IPS DF 6.9 (cell line): ENCODE results near the gene AVPR1B.
"Not testable (repeated sequence)": the region's sequence is repeated elsewhere in the genome, so short reads cannot be mapped to it uniquely, and the experiment has no call there.

ENCODE experiments used
- DNase-seq: peaks from one replicate; pipeline ENCODE4 v3.0.0-alpha.2; 2013; ENCODE audit warnings: low read depth, low spot score
- H3K27ac ChIP-seq: one replicate; pipeline ENCODE4 v1.5.1; 2013; ENCODE audit warnings: low read length, control low read depth
- H3K27me3 ChIP-seq: 2 replicates; pipeline ENCODE4 v1.6.1; 2013; ENCODE audit warnings: mild to moderate bottlenecking, low read length; ENCODE audit not compliant: control insufficient read depth, insufficient read depth
- H3K36me3 ChIP-seq: 2 replicates; pipeline ENCODE4 v1.6.1; 2013; ENCODE audit warnings: low read length; ENCODE audit not compliant: control insufficient read depth, insufficient read depth
- H3K4me1 ChIP-seq: 2 replicates; pipeline ENCODE4 v1.6.1; 2013; ENCODE audit warnings: low read length; ENCODE audit not compliant: control insufficient read depth, insufficient read depth
- H3K4me3 ChIP-seq: 2 replicates; pipeline ENCODE4 v1.5.1; 2013; ENCODE audit warnings: mild to moderate bottlenecking, low read length
- H3K9me3 ChIP-seq: 2 replicates; pipeline ENCODE4 v1.6.1; 2013; ENCODE audit warnings: low read length, inconsistent platforms; ENCODE audit not compliant: control insufficient read depth, insufficient read depth
- WGBS: extraction: QIAGEN DNeasy Blood & Tissue Kit; methylation state at CpG from one replicate; pipeline ENCODE4 v1.1.7; 2013; ENCODE audit warnings: mixed read lengths, missing lambda C conversion rate; ENCODE audit not compliant: insufficient read length, insufficient coverage; 5-methylcytosine and 5-hydroxymethylcytosine counted together

AVPR1B gene

GRCh38 chr1:206065547-206066145 is 51.5 kb downstream of the AVPR1B start:
- no CpG with 5 or more reads among the region's 4 CpGs for WGBS
- H3K4me1 ChIP-seq = no peaks in the 10 kb centered on the region; the same call in 1 of the 2 replicates

DNA sequence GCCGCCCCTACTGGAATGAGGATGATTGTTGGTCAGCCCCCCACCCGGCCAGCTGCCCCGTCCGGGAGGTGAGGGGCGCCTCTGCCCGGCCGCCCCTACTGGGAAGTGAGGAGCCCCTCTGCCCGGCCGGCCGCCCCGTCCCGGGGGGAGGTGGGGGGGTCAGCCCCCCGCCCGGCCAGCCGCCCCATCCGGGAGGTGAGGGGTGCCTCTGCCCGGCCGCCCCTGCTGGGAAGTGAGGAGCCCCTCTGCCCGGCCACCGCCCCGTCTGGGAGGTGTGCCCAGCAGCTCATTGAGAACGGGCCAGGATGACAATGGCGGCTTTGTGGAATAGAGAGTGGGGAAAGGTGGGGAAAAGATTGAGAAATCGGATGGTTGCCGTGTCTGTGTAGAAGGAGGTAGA is 52.7 kb downstream of the AVPR1B start:
- WGBS = no CpG with 5 or more reads among the region's 25 CpGs
- H3K27me3 ChIP-seq, DNase-seq, H3K9me3 ChIP-seq, H3K36me3 ChIP-seq, H3K4me1 ChIP-seq, H3K4me3 ChIP-seq, H3K27ac ChIP-seq: not testable (repeated sequence)

More at GRCh38 chr1:206065547-206066145, 51.5 kb downstream of the AVPR1B start:
- H3K9me3 ChIP-seq = no peaks in the 10 kb centered on the region
- H3K27ac ChIP-seq = no peak overlapping the region
- no peaks in the 10 kb centered on the region for H3K36me3 ChIP-seq
- no peak overlapping the region for H3K4me3 ChIP-seq
- DNase-seq = no peak
- no peaks in the 10 kb centered on the region for H3K27me3 ChIP-seq

GRCh38 chr1:206064001-206064400 is 53.2 kb downstream of the AVPR1B start:
- not testable (repeated sequence) for H3K27ac ChIP-seq, H3K4me1 ChIP-seq, DNase-seq, H3K36me3 ChIP-seq, H3K9me3 ChIP-seq, H3K27me3 ChIP-seq, H3K4me3 ChIP-seq
- WGBS = no CpG with 5 or more reads among the region's 35 CpGs

DNA sequence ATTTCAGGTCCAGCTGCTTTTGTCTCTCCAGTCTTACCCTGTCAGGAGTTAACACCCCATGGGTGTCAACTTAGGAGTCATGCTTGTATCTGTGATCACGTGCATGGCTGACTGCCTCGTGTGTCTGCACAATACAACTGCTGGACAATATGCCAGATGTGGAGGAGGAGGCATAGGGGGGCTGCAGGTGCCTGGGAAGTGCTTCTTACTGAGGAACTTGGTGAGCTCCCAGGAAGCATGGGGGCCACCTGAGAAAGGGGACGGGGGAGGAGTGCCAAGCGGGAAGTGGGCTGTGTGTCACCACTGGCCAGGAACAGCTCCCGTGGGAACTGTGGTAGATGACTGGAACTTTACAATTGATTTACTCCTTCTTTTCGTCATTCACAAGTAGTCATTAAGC is 54.7 kb downstream of the AVPR1B start:
- H3K36me3 ChIP-seq = no peaks in the 10 kb centered on the region
- no CpG with 5 or more reads among the region's 6 CpGs for WGBS
- H3K4me3 ChIP-seq = no peak overlapping the region
- no peaks in the 10 kb centered on the region for H3K4me1 ChIP-seq
- H3K27ac ChIP-seq = no peak overlapping the region
- H3K27me3 ChIP-seq = no peaks in the 10 kb centered on the region
- H3K9me3 ChIP-seq = no peaks in the 10 kb centered on the region
- no peak for DNase-seq

DNA sequence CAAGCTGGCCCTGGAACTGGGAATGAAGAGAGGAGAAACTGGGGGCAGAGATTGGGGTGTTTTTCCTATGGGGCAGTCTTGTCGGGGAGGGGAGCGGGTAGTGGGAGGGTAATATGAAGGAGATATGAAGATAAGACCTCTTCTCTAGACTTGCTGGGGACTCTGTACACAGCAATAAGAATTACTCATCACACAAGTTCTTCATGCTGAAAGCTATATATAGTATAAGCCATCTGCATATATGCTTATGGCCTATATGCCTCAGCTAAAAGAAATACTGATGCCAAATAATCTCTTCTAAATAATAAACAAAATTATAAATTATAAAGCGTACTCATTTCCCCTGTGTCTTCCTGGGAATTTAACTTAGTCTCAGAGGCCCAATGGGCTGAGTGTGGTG is 56.3 kb downstream of the AVPR1B start:
- Histone ChIP-seq H3K4me3 (no peak overlapping the region), H3K27ac (no peak overlapping the region), H3K9me3 (no peaks in the 10 kb centered on the region), H3K36me3 (no peaks in the 10 kb centered on the region), H3K27me3 (no peaks in the 10 kb centered on the region), H3K4me1 (no peaks in the 10 kb centered on the region)
- no peak for DNase-seq
- no CpG with 5 or more reads among the region's 3 CpGs for WGBS
